Measurements from ENCODE around the gene UNC13C. TPM values are rescaled to one million over a fixed set of nuclear protein-coding genes. Genes with fewer than 3 reads are reported as not detected.

The UNC13C gene
- total and polyA plus RNA-seq, 2 experiments from 2014 or later, result 0.92 to 10.3 TPM

DNA sequence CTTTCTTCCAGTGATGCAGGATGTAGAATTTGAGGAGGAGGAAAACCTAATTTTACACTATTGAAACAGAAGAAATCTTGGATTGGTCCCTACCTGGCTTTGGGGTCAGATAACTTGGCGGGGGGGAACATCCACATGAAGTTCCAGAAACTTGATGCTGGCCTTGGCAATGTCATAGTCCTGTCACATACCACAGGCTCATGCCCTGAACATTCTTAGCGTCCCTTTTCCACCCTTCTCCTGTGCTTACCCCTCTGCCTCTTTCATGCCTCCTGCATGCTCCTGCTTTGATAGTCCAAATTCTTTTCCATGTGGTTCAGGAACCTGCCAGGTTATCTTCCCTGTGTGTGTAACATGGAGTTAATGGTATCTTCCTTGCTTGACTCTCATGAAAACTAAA is 110.6 kb downstream of the UNC13C start:
- TF ChIP-seq, protein P1, sequence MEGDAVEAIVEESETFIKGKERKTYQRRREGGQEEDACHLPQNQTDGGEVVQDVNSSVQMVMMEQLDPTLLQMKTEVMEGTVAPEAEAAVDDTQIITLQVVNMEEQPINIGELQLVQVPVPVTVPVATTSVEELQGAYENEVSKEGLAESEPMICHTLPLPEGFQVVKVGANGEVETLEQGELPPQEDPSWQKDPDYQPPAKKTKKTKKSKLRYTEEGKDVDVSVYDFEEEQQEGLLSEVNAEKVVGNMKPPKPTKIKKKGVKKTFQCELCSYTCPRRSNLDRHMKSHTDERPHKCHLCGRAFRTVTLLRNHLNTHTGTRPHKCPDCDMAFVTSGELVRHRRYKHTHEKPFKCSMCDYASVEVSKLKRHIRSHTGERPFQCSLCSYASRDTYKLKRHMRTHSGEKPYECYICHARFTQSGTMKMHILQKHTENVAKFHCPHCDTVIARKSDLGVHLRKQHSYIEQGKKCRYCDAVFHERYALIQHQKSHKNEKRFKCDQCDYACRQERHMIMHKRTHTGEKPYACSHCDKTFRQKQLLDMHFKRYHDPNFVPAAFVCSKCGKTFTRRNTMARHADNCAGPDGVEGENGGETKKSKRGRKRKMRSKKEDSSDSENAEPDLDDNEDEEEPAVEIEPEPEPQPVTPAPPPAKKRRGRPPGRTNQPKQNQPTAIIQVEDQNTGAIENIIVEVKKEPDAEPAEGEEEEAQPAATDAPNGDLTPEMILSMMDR (IDR thresholded peaks at IDR 0.05; ENCODE audit: poor library complexity), result no peak
- TF ChIP-seq EZH2phosphoT487 (IDR thresholded peaks at IDR 0.05; ENCODE audit: low read depth, severe bottlenecking, unreplicated experiment), result no peak
- no peak for TF ChIP-seq EZH2 (IDR thresholded peaks at IDR 0.05; ENCODE audit: borderline replicate concordance)
- Histone ChIP-seq H3K9me3 (ENCODE audit: low read depth) (no peaks in the 10 kb centered on the region), H2AFZ (no peak overlapping the region), H3K4me3 (no peak overlapping the region), H3K27me3 (no peaks in the 10 kb centered on the region), H3K4me2 (no peak overlapping the region), H3K27ac (no peak overlapping the region), H3K79me2 (no peaks in the 10 kb centered on the region), H3K9me2 (replicated peaks; ENCODE audit: insufficient read depth) (no peaks in the 10 kb centered on the region), H4K20me1 (ENCODE audit: insufficient read depth, poor library complexity, severe bottlenecking) (no peaks in the 10 kb centered on the region), H3K4me1 (ENCODE audit: insufficient read depth) (no peaks in the 10 kb centered on the region), H3K36me3 (replicated peaks; ENCODE audit: insufficient read depth, low read depth) (no peaks in the 10 kb centered on the region)
- no peak for DNase-seq (ENCODE audit: low spot score)
- WGBS (ENCODE audit: low lambda C conversion rate, missing lambda C conversion rate), result 67% methylated on average over 2 of the region's 2 CpGs

DNA sequence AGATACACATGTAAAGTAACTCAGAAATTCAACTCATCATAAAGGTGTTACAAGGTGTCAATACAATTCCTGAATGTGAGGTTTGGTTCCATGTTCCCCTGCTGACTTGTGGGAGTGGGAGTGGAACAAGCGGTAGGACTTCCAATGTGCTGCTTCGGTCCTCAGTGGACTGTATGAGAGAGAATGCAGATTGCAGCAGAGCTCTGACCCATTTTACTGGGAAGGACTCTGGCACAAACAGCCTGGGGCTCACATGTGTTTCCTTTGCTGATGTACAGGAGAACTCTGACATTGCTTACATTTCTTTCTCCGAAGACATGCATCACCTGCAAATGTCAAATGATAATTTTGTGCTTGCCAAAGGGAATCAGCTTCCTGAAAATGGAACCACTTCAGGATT is 111.5 kb downstream of the UNC13C start:
- no peaks in the 10 kb centered on the region for H3K9me3 ChIP-seq (ENCODE audit: low read depth)
- no peak overlapping the region for H2AFZ ChIP-seq
- H3K79me2 ChIP-seq, result no peaks in the 10 kb centered on the region
- no peak overlapping the region for H3K4me2 ChIP-seq
- H3K36me3 ChIP-seq (replicated peaks; ENCODE audit: insufficient read depth, low read depth), result no peaks in the 10 kb centered on the region
- DNase-seq (ENCODE audit: low spot score), result no peak
- H3K27me3 ChIP-seq, result no peaks in the 10 kb centered on the region
- no peaks in the 10 kb centered on the region for H3K4me1 ChIP-seq (ENCODE audit: insufficient read depth)
- H4K20me1 ChIP-seq (ENCODE audit: insufficient read depth, poor library complexity, severe bottlenecking), result no peaks in the 10 kb centered on the region
- no peak overlapping the region for H3K27ac ChIP-seq
- H3K9me2 ChIP-seq (replicated peaks; ENCODE audit: insufficient read depth), result no peaks in the 10 kb centered on the region
- TF ChIP-seq, protein P1 (IDR thresholded peaks at IDR 0.05; ENCODE audit: poor library complexity), result no peak
- no peak for TF ChIP-seq EZH2 (IDR thresholded peaks at IDR 0.05; ENCODE audit: borderline replicate concordance)
- no peak for TF ChIP-seq EZH2phosphoT487 (IDR thresholded peaks at IDR 0.05; ENCODE audit: low read depth, severe bottlenecking, unreplicated experiment)
- H3K4me3 ChIP-seq, result no peak overlapping the region
- 64% methylated on average over 3 of the region's 3 CpGs for WGBS (ENCODE audit: low lambda C conversion rate, missing lambda C conversion rate)

DNA sequence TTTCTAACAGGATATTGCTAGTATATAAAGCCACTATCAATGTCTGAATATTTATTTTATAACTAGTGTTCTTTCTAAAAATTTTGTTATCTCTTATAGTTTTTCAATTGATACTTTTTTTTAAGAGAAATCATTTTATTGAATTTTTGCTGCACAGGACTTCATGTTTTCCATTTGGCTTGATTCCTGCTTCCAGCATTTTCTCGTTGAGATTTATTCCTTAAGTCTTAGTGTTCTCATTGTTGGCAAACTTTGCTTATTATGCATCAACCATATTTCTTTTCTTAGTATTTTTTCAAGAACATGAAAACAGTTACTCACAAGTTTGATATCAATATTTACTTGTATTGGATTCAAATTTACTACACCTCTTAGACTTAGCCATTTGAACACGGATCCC is 113.4 kb downstream of the UNC13C start:
- no peaks in the 10 kb centered on the region for H3K36me3 ChIP-seq (replicated peaks; ENCODE audit: insufficient read depth, low read depth)
- H3K79me2 ChIP-seq, result no peaks in the 10 kb centered on the region
- no peaks in the 10 kb centered on the region for H3K4me1 ChIP-seq (ENCODE audit: insufficient read depth)
- no peak overlapping the region for H3K4me2 ChIP-seq
- H3K27me3 ChIP-seq, result no peaks in the 10 kb centered on the region
- no peak for DNase-seq (ENCODE audit: low spot score)
- WGBS (ENCODE audit: low lambda C conversion rate, missing lambda C conversion rate), result 69% methylated on average over 2 of the region's 2 CpGs
- no peaks in the 10 kb centered on the region for H4K20me1 ChIP-seq (ENCODE audit: insufficient read depth, poor library complexity, severe bottlenecking)
- no peak overlapping the region for H3K27ac ChIP-seq
- no peaks in the 10 kb centered on the region for H3K9me3 ChIP-seq (ENCODE audit: low read depth)
- TF ChIP-seq EZH2 (IDR thresholded peaks at IDR 0.05; ENCODE audit: borderline replicate concordance), result no peak
- TF ChIP-seq, protein P1 (IDR thresholded peaks at IDR 0.05; ENCODE audit: poor library complexity), result no peak
- no peak for TF ChIP-seq EZH2phosphoT487 (IDR thresholded peaks at IDR 0.05; ENCODE audit: low read depth, severe bottlenecking, unreplicated experiment)
- no peaks in the 10 kb centered on the region for H3K9me2 ChIP-seq (replicated peaks; ENCODE audit: insufficient read depth)
- H3K4me3 ChIP-seq, result no peak overlapping the region
- no peak overlapping the region for H2AFZ ChIP-seq

DNA sequence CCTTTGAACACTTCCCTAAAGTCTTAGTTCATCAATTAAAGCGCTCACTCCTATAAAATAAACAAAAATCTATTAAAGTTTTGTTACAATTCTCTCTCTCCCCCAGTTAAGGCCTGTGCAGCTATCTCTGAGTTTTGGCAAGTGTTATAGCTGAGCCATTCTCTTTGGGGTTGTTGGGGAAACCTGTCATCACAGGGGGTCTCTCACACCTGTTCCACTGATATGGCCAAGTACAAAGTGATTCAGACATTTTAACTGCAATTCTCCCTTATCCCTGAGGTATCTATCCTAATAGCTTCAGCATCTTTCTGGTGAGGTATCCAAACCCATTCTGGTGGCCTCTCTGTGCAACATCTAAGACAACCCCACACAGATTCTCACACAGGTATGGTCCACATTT is 116.4 kb downstream of the UNC13C start:
- no peaks in the 10 kb centered on the region for H3K79me2 ChIP-seq
- no peaks in the 10 kb centered on the region for H3K4me1 ChIP-seq (ENCODE audit: insufficient read depth)
- H3K9me2 ChIP-seq (replicated peaks; ENCODE audit: insufficient read depth), result no peaks in the 10 kb centered on the region
- TF ChIP-seq, protein P1 (IDR thresholded peaks at IDR 0.05; ENCODE audit: poor library complexity), result no peak
- TF ChIP-seq EZH2phosphoT487 (IDR thresholded peaks at IDR 0.05; ENCODE audit: low read depth, severe bottlenecking, unreplicated experiment) (no peak), EZH2 (IDR thresholded peaks at IDR 0.05; ENCODE audit: borderline replicate concordance) (no peak)
- no peaks in the 10 kb centered on the region for H3K9me3 ChIP-seq (ENCODE audit: low read depth)
- H3K36me3 ChIP-seq (replicated peaks; ENCODE audit: insufficient read depth, low read depth), result no peaks in the 10 kb centered on the region
- H3K27ac ChIP-seq, result no peak overlapping the region
- no peak overlapping the region for H3K4me3 ChIP-seq
- no peak overlapping the region for H3K4me2 ChIP-seq
- no peaks in the 10 kb centered on the region for H4K20me1 ChIP-seq (ENCODE audit: insufficient read depth, poor library complexity, severe bottlenecking)
- no peaks in the 10 kb centered on the region for H3K27me3 ChIP-seq
- H2AFZ ChIP-seq, result no peak overlapping the region
- no peak for DNase-seq (ENCODE audit: low spot score)
- WGBS (ENCODE audit: low lambda C conversion rate, missing lambda C conversion rate), result 64% methylated on average over 1 of the region's 1 CpG
